Activated CD4-positive, alpha-beta T cell treated with anti-CD3 and anti-CD28 coated beads, Interleukin-2, amount 50 U/mL, for 24 hours (primary cell): ENCODE results near the gene SUPT20HL1.
"Not testable (repeated sequence)": the region's sequence is repeated elsewhere in the genome, so short reads cannot be mapped to it uniquely, and the experiment has no call there.

ENCODE experiments used
- DNase-seq, 2 donors: peaks; one replicate each; pipeline ENCODE4 v3.0.0-alpha.2; 2020; ENCODE audit warnings: low read depth in 1 of 2, low spot score in 1 of 2

Gene SUPT20HL1

DNA sequence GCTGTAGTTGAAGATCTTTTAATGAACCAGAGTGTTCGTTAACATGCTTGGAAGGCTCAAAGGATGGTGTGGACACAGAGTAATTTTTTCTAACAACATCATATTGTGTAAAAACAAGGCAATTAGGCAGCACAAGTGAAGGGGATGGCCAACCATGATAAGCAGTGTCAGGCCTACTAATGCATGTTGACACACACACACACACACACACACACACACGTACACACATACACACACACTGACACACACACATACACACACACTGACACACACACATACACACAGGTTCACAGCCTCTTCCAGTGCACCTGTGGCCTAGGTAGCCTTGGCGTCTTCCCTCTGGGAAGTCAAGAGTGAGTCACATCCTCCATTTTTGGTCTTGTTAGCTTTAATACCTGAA lies at the start of gene SUPT20HL1:
Gene SUPT20HL1, plus strand, starts transcription at position 368 of the 400 bp plus-strand sequence. CDS start 2,122 bp downstream, outside the sequence.
- no peak for DNase-seq

DNA sequence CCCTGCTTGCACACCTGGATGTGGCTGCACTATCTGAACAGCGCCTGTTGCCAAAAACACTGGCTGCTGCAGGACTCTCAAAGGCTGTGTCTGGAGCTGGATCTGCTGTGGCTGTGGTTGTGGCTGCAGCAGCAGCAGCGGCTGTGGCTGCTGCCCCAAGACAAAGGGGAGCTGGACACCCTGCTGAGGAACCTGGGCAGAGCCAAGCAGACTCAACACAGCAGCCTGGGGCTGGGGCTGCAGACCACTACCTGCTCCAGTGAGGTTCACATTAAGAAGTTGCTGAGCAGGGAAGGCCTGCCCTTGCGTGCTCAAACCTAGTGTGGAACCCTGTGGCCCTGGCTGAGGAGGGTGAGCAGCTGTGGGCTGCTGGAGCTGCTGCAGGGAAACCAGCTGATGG lies 49.5 kb upstream of the SUPT20HL1 start:
- DNase-seq, result not testable (repeated sequence)

DNA sequence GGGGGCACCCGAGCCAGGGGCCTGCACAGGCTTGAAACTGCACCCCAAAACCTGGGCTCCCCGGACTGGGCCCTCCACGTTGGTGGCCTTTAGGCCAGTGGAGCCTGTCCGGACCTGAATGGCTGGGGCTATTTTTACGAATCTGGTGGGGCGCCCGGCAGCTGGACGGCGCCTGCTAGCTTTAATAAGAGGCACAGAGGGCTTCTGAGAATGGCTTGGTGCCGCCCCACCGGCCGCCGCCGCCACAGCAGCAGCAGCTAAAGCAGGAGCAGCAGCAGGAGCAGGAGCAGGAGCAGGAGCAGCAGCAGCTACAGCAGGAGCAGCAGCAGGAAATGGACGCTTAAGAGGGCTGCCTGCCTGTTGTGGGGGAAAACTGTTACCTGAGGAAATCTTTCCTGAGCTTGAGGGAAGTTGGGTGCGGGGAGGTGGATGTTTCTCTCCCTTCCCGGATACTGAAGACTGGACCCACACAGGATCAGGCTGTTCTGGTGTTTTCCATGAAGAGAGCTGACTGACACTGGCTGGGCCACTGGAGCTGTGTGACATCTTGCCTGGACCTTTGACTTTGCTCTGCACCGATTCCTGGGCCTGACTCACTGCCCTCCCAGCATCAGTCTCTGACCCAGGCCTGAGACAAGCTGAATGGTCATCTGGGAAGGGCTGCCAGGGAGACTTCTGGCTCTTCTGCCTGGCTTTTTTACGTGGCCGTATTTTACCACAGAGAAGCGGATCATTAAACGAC lies 48.8 kb upstream of the SUPT20HL1 start:
- DNase-seq, result not testable (repeated sequence)

DNA sequence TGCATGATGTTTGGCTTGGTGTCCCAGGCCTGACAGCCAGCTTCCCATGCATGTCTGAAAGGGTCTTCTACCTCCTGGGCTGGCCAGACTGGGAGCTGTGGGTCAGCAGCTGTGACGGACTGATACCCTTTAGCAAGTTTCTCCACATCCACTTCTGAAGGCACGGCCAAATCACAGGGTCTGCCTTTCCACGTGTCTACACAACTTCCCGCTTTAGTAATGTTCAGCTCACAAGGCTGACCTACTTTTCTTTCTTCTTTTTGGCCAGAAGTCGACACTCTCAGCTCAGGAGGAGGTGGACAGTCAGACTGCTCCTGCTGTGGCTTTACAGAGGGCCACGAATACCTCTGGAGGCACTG lies 48.2 kb upstream of the SUPT20HL1 start:
- not testable (repeated sequence) for DNase-seq

DNA sequence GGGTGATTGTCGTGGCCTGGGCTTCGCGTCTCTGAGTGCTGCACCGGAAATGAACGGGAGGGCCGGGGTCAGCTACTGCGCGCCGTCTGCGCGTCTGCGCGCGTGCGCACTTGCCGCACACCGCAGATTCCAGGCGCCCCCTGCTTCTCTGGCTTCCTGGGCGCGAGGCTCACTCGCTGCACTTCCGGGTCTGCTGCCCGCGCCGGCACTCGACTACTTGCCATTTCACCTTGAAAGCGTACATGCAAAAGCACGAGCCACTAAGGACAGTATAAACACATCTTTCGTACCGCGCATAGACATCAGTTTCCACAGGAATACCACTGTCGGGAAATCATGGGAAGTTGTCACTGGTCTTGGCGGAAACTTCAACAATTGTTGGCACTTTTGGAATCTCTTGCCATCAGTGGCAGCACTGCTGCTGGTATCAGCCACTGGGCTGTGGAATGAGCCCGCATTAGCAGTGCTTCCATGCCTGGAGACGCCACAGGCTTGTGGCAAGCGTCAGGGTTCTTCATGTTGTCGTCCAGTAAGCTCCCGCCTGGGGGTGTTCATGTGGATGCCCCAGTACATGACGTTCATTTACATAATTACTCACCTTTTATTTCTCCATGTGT lies 46.3 kb upstream of the SUPT20HL1 start, which contains the start of gene SUPT20HL2:
Gene SUPT20HL2, minus strand, starts transcription at position 51 of the 617 bp plus-strand sequence. CDS start 754 bp downstream, outside the sequence.
- no peak for DNase-seq

DNA sequence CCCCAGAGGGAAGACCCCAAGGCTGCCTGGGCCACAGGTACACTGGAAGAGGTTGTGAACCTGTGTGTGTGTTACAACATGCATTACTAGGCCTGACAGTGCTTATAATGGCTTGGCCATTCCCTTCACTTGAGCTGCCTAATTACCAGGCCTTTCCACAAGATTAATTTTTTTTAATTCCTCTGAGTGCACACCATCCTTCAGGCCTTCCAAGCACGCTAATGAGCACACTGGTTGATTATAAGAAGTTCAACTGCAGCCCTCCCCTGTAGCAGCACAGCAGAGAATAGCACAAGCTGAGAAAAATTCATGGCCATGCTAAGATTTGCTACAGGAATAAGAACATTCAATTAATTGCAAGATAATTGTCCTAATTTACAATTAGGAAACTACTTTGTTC lies 44.3 kb upstream of the SUPT20HL1 start:
- DNase-seq, result no peak

DNA sequence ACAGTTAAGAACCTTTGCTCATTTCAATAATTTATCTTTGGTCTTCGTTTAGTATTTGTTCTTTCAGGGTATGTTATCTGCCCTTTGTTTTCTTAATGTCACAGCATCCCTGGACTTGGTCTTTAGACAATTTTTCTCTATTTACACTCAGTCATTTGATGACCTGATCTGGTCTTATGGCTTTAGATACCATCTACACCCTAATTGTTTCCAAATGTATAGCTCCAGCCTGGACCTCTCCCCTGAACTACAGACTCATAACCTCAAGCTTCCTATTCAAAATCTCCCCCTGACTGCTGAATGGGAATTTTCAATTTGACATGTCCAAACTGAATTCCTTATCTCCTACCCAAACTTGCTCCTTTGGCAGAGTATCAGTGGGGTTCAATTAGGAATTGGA lies 42.9 kb upstream of the SUPT20HL1 start:
- DNase-seq, result no peak

DNA sequence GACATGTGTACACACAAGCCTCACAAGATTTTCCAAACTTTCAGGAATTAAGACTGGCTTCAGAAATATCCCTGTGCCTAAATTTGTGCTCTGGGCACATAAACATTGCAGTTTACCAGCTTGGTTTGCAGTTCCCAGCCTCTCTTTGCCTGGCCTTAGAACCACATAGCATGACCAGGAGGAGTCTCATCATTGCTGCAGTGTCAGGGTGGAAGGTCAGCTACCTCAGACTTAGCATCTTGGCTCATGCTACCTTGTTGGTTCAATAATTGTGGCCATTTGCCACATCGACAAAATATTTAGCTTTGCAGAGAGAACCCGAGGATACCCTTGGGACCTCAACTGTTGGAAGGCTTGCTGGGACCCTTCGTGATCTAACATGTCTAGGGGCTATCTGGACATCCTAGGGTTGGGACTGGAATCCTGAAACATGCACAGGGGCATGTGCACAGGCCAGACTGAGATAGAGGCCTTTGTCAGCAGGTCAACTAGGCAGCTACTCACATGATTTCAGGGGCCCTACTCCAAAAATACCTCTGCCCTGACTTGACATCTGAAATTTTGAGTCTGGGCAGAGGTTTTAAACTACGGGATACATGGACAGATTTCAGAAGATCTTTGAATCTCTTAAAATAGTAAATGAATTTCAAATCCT lies 38.6 kb upstream of the SUPT20HL1 start:
- no peak for DNase-seq

DNA sequence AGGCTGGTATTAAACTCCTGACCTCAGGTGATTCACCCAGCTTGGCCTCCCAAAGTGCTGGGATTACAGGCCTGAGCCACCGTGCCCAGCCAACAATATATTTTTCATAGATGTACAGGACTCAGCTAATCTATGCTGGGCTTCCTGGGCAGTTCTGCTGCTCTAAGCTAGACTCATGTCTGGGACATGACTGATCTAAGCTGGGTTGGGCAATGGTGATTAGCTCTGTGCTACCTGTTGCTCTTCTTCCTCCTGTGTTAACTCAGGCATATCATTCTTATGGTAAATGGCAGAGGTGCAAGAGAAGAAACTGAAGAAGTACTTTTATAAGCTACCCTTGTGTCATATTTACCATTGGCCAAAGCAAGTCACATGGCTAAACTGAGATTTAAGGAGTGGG lies 35.2 kb upstream of the SUPT20HL1 start:
- DNase-seq, result no peak

DNA sequence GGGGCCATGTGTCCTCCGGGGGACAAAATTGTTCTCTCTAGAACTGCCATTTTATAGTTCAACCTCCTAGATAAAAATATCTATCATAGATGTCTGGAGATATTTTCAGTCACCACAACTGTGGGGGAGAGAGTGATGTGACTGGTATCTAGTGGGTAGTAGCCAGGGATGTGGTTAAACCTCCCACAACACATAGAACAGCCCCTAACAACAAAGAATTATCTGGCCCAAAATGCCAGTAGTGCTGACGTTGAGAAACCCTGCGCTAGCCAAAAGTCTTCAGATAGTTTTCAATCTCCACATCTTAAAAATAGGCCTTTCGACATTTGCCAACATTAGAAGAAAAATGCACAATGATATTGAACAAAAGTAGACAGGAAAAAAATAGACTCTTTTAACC lies 27.6 kb upstream of the SUPT20HL1 start:
- no peak for DNase-seq

DNA sequence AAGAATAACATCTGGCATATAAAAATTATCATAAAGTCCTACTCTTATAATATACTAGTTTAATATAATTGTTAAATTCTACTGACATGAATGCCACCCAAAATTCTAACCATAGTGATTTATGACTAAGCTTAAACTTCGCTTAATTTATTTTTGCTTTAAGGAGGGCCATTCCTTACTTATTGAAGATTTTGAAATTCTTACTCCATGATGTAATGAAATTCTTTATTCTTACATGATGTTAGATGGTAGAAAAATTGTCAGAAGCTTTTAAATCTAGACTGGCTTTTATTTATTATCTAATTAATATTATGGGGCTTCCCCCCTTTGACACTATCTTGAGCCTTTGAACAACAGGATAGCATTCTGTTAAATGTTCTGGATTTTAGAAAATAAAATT lies 27.1 kb upstream of the SUPT20HL1 start:
- DNase-seq, result no peak

DNA sequence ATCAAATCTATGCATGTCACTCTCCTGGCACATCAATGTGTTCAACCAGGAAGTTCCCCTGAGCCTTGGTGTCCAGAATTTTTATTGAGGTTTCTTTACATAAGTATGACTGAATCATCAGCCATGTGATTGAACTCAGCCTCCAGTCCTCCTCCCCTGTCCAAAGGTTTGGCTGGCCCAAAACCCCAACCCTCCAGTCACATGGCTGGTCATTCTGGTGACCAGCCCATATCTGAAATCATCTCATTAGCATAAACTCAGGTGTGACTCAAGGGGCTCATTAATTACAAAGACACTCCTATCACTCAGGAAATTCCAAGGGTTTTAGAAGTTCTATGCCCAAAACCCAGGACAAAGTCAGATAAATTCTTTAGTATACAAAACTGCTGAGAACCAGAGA lies 26.0 kb upstream of the SUPT20HL1 start:
- DNase-seq, result no peak

DNA sequence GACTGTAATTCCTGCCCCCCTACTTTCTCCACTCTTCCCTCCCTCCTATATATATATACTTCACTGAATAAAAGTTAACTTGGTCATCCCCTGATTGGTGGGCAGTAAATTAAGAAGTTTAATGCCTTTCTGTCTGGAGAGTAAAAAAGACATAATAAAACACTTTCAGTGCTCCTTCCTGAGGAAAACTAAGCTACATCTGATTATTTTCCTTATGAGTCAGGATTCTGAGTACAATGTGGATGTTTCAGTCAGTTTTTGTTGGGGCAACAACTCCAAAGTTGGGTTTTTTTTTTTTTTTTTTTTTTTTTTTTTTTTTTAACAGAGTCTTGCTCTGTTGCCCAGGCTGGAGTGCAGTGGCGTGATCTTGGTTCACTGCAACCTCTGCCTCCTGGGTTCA lies 24.6 kb upstream of the SUPT20HL1 start:
- no peak for DNase-seq

DNA sequence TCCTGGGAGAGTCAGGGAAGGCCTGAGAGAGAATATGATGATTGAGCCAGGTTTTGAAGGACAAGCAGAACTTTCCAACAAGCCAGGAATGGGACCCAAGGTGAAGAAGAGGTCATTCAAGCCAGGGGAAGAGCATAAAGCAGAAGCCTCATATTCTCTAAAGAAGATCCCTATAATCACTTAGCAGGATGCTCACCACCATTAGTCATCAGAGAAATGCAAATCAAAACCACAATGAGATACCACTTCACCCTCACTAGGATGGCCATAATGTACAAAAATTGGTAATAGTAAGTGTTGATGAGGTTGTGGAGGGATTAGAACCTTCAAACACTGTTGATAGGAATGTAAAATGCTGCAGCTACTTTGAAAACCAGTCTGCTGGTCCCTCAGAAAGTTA lies 20.5 kb upstream of the SUPT20HL1 start:
- no peak for DNase-seq

DNA sequence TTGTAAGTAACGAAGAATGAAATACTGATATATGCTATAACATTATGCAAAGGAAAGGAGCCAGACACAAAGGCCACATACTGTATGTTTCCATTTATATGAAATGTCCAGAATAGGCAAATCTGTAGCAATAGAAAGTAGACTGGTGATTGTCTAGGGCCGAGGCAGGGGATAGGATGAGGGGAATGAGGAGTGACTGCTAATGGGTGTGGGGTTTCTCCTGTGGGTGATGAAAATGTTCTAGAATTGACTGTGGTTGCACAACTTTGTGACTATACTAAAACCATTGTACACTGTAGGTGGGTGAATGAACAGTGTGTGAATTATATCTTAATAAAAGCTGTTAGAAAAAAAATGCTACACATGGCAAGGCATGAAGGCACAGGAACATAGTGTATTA lies 19.9 kb upstream of the SUPT20HL1 start:
- no peak for DNase-seq

DNA sequence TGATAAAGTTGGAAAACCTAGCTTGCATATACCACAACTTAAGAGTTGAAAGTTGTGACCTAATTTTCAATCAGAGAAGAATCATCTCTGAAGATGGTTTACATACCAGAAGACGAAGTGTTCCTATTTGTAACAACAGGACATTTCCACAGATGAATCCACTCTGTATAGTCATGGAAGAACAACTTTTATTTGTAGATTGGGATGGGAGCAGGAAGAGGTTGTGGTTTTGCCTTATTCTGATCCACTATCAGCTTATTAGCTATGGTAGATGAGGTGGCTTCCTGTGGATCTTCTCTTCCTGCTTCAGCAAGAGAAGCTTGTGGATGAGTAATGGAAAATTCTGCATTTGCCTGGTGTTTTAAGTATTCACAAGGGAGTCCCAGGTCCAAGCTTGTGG lies 18.6 kb upstream of the SUPT20HL1 start:
- DNase-seq, result no peak

DNA sequence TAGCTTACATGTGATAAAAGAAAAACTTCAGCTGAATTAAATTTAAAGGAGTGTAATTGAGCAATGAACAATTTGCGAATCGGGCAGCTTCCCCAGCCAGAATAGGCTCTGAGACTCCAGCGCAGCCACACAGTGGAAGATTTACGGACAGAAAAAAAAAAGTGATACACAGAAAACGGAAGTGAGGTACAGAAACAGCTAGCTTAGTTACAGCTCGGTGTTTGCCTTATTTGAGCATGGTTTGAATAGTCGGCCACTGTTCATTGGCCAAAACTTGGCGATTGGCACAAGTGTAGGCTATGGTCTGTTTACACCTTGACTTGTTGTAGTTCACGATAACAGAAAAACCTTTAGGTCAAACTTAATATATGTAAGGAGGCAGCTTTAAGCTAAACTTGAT lies 16.7 kb upstream of the SUPT20HL1 start:
- DNase-seq, result no peak

DNA sequence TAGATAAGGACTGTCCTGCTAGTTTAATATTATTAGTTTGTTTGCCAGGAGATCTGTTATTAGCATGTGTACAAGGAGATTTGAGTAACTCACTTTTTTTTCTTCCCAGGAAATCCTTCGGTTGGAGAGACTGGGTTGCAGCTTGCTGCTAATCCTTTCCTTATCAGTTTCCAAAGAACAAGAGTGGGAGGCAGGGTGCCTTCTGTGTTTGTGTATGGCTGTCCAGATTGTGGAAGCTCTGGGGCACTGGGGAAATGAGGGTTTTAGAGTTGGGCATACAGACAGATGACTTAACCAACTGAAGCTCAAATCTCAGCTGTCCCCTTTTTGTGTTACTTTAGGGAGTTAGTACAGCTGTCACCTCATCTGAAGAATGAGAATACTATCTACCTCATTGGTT lies 12.6 kb upstream of the SUPT20HL1 start:
- DNase-seq, result no peak

DNA sequence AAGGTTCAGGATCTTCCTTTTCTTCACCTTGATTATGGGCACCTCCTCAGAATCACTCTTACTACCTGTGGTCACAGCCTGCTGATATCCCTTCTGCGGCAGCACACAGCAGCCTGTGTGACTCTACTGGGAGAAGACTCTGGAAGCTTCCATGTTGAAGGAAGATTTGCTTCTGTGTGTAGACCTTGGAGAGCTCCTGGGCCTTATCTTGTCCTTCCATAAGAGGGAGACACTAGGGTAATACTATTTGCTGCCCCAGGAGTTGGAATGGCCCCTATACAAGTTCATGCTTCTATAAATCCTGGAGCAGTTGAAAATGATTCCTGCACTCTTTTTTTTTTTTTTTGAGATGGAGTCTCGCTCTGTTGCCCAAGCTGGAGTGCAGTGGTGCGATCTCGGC lies 10.2 kb upstream of the SUPT20HL1 start:
- DNase-seq, result no peak

DNA sequence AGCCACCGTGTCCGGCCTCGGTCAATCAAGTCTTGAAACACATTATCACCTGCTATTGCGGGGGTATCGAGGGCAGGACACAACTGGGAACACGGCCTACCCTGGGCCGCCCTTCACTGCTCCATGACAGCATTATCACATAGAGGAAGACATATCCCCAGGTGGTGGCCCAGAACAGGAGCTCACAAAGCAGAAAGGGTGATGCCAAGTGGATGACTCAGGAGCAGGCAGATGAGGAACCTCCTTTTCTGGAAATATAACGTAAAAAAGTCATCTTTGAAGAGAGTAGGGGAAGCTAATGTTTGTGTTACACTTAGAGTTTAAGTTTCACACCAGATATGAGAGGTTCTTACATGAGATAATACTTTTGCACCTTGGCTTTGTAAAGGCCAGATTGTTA lies 5.3 kb upstream of the SUPT20HL1 start:
- no peak for DNase-seq

DNA sequence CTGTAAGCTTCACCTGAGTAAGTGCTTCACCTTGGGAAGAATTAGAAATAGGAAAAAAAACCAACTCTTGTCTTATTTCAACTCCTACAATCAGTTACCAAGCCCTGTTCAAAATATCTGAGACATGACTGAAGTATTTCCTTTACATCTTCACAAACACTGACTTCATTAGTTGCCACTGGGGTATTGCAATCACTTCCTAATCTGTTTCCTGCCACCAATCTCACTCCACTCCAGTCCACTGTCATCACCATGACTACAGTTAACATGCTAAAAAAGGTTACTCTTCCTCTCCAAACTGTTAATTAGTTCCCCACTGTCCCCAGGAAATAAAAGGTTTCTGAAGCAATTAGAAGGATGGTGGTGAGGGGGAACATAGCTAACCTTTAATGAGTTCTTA lies 3.3 kb upstream of the SUPT20HL1 start:
- DNase-seq, result no peak

DNA sequence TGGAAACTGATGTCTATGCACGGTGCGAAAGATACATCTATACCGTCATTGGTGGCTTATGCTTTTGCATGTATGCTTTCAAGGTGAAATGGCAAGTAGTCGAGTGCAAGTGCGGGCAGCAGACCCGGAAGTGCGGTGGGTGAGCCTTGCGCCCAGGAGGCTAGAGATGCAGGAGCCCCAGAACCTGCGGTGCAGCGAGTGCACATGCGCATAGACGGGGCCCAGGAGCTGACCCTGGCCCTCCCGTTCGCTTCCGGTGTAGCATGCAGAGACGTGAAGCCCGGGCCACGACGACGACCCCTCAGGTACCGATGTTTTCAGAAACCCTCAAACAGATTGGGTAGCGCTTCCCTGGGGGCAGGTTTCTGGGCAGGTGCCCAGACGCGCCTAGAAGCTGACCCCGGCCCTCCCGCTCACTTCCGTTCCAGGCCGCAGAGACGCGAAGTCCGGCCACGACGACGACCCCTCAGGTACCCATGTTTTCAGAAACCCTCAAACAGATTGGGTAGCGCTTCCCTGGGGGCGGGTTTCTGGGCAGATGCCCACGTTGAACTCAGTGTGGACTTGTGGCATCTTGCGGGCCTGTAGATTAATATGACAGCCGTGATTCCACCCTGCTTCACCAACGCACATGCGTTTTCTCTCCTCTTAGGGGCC lies 1.8 kb downstream of the SUPT20HL1 start:
- DNase-seq, result not testable (repeated sequence)
